Mesendoderm (in vitro differentiated cells): ENCODE data around the gene MTG1.

ENCODE experiments used
- DNase-seq: peaks from one replicate; pipeline ENCODE4 v3.0.0; 2013
- H2AK5ac ChIP-seq: 2 replicates; pipeline ENCODE4 v1.6.1; 2013; ENCODE audit warnings: low read length, inconsistent platforms
- H2BK120ac ChIP-seq: 2 replicates; pipeline ENCODE4 v1.6.1; 2013; ENCODE audit warnings: low read depth, mild to moderate bottlenecking, low read length, moderate library complexity, mixed read lengths
- H2BK15ac ChIP-seq: replicated peaks from 2 replicates; pipeline ENCODE4 v1.6.1; 2013; ENCODE audit warnings: low read depth, mild to moderate bottlenecking, moderate library complexity
- H2BK5ac ChIP-seq: 2 replicates; pipeline ENCODE4 v1.6.1; 2013; ENCODE audit warnings: low read length, inconsistent platforms
- H3K18ac ChIP-seq: 2 replicates; pipeline ENCODE4 v1.6.1; 2013; ENCODE audit warnings: mild to moderate bottlenecking, low read length, mixed read lengths
- H3K23ac ChIP-seq: one replicate; pipeline ENCODE4 v1.6.1; 2013; ENCODE audit warnings: low read length
- H3K27ac ChIP-seq: 2 replicates; pipeline ENCODE4 v1.5.1; 2013; ENCODE audit warnings: low read depth, mild to moderate bottlenecking, inconsistent platforms, low read length, moderate library complexity
- H3K27me3 ChIP-seq: 2 replicates; pipeline ENCODE4 v1.6.1; 2013; ENCODE audit warnings: low read length, control low read depth, mild to moderate bottlenecking, inconsistent platforms; ENCODE audit not compliant: insufficient read depth, poor library complexity
- H3K36me3 ChIP-seq: 2 replicates; pipeline ENCODE4 v1.6.1; 2013; ENCODE audit warnings: low read length, inconsistent platforms; ENCODE audit not compliant: control insufficient read depth, insufficient read depth
- H3K4ac ChIP-seq: one replicate; pipeline ENCODE4 v1.6.1; 2013; ENCODE audit warnings: low read depth, mild to moderate bottlenecking, low read length, moderate library complexity
- H3K4me1 ChIP-seq: 2 replicates; pipeline ENCODE4 v1.6.1; 2013; ENCODE audit warnings: low read depth, low read length, inconsistent platforms; ENCODE audit not compliant: control insufficient read depth
- H3K4me2 ChIP-seq: 2 replicates; pipeline ENCODE4 v1.6.1; 2013; ENCODE audit warnings: low read length
- H3K4me3 ChIP-seq: 2 replicates; pipeline ENCODE4 v1.5.1; 2013; ENCODE audit warnings: mild to moderate bottlenecking, low read length
- H3K56ac ChIP-seq: one replicate; pipeline ENCODE4 v1.6.1; 2013; ENCODE audit warnings: low read length
- H3K79me1 ChIP-seq: 2 replicates; pipeline ENCODE4 v1.6.1; 2013; ENCODE audit warnings: low read length, inconsistent platforms
- H3K79me2 ChIP-seq: 2 replicates; pipeline ENCODE4 v1.6.1; 2013; ENCODE audit warnings: mild to moderate bottlenecking, low read length; ENCODE audit not compliant: control insufficient read depth, insufficient read depth
- H3K9ac ChIP-seq: 2 replicates; pipeline ENCODE4 v1.6.1; 2013; ENCODE audit warnings: low read length, inconsistent platforms
- H4K5ac ChIP-seq: one replicate; pipeline ENCODE4 v1.6.1; 2013; ENCODE audit warnings: low read length
- H4K8ac ChIP-seq: one replicate; pipeline ENCODE4 v1.6.1; 2013; ENCODE audit warnings: low read depth, mild to moderate bottlenecking, control low read depth, low read length, moderate library complexity
- WGBS: extraction: QIAGEN DNeasy Blood & Tissue Kit; methylation state at CpG from one replicate; pipeline ENCODE4 v1.1.7; 2013; ENCODE audit warnings: low lambda C conversion rate, missing lambda C conversion rate; ENCODE audit not compliant: insufficient coverage; ENCODE audit errors: extremely low coverage; 5-methylcytosine and 5-hydroxymethylcytosine counted together

MTG1 gene

DNA sequence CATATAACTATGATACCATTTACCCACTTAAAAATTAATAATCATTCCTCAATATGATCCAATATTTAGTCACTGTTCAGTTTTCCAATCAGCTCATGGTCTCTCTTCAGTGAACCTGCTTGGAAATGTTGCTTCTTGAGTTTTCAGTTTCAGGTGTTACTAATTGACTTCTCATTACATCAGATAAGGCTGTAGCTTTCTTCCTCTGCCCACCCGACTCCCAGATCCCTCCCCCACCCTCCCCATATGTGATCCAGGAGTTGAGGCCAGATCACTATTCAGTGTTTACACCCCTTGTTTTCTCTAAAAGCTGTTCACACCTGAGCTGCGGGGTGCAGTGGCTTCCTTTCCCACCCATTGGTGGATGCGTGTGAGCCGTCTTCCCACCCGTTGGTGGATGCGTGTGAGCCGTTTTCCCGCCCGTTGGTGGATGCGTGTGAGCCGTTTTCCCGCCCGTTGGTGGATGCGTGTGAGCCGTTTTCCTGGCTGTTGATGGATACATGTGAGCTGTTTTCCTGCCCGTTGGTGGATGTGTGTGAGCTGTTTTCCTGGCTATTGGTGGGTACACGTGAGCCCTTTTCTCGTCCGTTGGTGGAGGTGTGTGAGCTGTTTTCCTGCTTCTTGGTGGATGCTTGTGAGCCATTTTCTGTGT lies 3.2 kb upstream of the MTG1 start:
- Histone ChIP-seq H3K27me3 (no peaks in the 10 kb centered on the region), H4K5ac (no peak overlapping the region), H3K18ac (no peak overlapping the region), H3K4ac (no peak overlapping the region), H3K56ac (no peak overlapping the region), H4K8ac (no peak overlapping the region), H3K79me1 (peaks cover 7% of the 10 kb centered on the region), H2BK15ac (no peak overlapping the region), H3K4me3 (no peak overlapping the region), H2AK5ac (no peak overlapping the region), H3K23ac (no peak overlapping the region), H3K4me1 (no peaks in the 10 kb centered on the region), H2BK5ac (no peak overlapping the region), H3K4me2 (no peak overlapping the region), H3K27ac (peak overlapping the region; percentile 1), H3K9ac (no peak overlapping the region), H3K79me2 (peaks cover 10% of the 10 kb centered on the region), H3K36me3 (no peaks in the 10 kb centered on the region), H2BK120ac (no peak overlapping the region)
- WGBS: no CpG with 5 or more reads among the region's 19 CpGs
- no peak for DNase-seq

DNA sequence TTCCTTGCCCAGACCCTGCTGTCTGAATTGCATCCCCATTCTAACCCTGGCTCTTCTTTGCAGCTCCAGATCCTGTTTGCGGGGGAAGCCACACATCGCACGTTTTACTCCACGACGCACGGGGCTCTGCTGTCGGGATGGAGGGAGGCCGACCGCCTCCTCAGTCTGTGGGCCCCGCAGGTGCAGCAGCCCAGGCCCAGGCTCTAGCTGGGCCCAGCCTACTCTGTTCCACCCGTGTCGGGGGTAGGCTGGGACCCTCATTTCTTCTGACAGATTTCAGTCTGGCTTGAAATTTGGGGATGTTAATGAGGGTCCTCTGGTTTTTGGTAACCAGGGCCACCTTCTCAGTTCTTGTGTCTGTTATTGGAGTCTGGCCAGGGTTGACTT lies 2.7 kb upstream of the MTG1 start:
- no peak for DNase-seq
- Histone ChIP-seq H3K4ac (no peak overlapping the region), H3K27ac (peak overlapping the region; percentile 1), H3K18ac (no peak overlapping the region), H3K56ac (no peak overlapping the region), H2BK15ac (no peak overlapping the region), H3K9ac (no peak overlapping the region), H3K36me3 (peaks cover under 1% of the 10 kb centered on the region), H3K4me3 (no peak overlapping the region), H4K5ac (no peak overlapping the region), H3K79me2 (peaks cover 12% of the 10 kb centered on the region), H3K79me1 (peaks cover 10% of the 10 kb centered on the region), H2BK5ac (no peak overlapping the region), H3K27me3 (no peaks in the 10 kb centered on the region), H3K23ac (no peak overlapping the region), H2BK120ac (no peak overlapping the region), H4K8ac (no peak overlapping the region), H2AK5ac (no peak overlapping the region), H3K4me2 (no peak overlapping the region), H3K4me1 (no peaks in the 10 kb centered on the region)
- WGBS: no CpG with 5 or more reads among the region's 12 CpGs

DNA sequence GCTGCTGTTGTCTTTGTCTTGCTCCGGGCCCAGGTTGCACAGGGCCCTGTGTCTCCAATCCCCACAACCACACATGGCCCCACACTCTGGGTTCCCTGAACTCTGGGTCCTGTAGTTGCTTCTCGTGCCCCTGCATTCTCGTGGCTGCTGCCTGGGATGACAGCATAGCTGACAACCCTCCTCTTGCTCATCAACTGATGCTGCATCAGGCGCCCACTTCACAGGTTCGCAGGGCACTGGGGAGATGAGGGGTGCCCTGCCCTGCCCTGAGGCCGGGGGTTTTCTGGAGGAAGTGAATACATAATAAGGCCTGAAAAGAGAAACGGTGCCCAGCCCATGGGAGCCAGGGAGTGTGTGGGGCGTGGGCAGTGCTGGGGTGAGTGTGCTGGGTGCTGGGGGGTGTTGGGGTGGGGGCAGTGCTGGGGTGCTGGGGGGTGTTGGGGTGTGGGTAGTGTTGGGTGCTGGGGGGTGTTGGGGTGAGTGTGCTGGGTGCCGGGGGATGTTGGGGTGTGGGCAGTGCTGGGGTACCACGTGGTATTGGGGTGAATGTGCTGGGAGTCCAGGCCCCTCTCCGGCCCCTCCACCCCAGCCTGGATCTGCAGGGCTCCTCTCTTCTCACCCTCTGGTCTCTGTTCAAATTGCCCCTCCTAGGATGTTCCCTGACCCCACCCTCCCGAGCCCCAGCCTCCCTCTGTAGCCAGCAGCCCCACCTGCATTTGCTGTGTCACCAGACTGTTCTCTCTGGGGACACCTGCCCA lies 2.0 kb upstream of the MTG1 start:
- Histone ChIP-seq H3K36me3 (peaks cover 2% of the 10 kb centered on the region), H3K23ac (no peak overlapping the region), H3K79me2 (peaks cover 14% of the 10 kb centered on the region), H2BK15ac (no peak overlapping the region), H3K18ac (no peak overlapping the region), H2AK5ac (no peak overlapping the region), H3K4me1 (no peaks in the 10 kb centered on the region), H3K79me1 (peaks cover 10% of the 10 kb centered on the region), H2BK5ac (no peak overlapping the region), H3K27me3 (no peaks in the 10 kb centered on the region), H4K8ac (no peak overlapping the region), H3K4me2 (no peak overlapping the region), H3K27ac (no peak overlapping the region), H3K4me3 (no peak overlapping the region), H2BK120ac (no peak overlapping the region), H4K5ac (no peak overlapping the region), H3K4ac (peak overlapping the region; percentile 45), H3K9ac (no peak overlapping the region), H3K56ac (no peak overlapping the region)
- no CpG with 5 or more reads among the region's 12 CpGs for WGBS
- no peak for DNase-seq

DNA sequence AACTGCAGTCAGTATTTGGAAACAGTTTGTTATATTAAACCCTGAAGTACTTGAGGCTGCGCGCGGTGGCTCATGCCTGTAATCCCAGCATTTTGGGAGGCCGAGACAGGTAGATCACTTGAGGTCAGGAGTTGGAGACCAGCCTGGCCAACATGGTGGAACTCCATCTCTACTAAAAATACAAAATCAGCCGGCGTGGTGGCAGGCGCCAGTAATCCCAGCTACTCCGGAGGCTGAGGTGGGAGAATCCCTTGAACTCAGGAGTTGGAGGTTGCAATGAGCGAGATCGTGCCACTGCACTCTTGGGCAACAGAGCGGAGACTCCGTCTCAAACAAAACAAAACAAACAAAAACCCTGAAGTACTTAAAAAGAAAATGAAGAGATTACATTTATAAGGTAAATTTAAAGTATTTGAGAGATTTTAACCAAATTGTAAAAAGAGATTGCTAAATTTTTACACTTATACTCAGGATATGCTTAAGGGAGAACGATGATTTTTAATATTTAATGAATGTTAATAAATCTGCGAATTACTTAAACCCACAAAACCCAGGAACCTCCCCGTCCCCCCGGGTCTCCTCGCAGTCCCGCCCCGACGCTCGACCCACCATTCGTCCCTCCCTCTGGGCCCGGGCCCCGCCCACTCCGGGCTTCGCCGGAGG lies 425 bp upstream of the MTG1 start:
- Histone ChIP-seq H2BK15ac (no peak overlapping the region), H4K5ac (no peak overlapping the region), H3K18ac (no peak overlapping the region), H3K4ac (no peak overlapping the region), H3K79me2 (peaks cover 14% of the 10 kb centered on the region), H3K79me1 (peaks cover 14% of the 10 kb centered on the region), H3K23ac (no peak overlapping the region), H3K4me1 (no peaks in the 10 kb centered on the region), H4K8ac (peak overlapping the region; percentile 83), H3K36me3 (peaks cover 4% of the 10 kb centered on the region), H3K9ac (peak overlapping the region; percentile 60), H3K56ac (peak overlapping the region; percentile 87), H3K4me2 (no peak overlapping the region), H3K27ac (no peak overlapping the region), H2BK120ac (no peak overlapping the region), H3K27me3 (no peaks in the 10 kb centered on the region), H2BK5ac (no peak overlapping the region), H2AK5ac (no peak overlapping the region), H3K4me3 (no peak overlapping the region)
- no peak for DNase-seq
- WGBS: no CpG with 5 or more reads among the region's 27 CpGs

DNA sequence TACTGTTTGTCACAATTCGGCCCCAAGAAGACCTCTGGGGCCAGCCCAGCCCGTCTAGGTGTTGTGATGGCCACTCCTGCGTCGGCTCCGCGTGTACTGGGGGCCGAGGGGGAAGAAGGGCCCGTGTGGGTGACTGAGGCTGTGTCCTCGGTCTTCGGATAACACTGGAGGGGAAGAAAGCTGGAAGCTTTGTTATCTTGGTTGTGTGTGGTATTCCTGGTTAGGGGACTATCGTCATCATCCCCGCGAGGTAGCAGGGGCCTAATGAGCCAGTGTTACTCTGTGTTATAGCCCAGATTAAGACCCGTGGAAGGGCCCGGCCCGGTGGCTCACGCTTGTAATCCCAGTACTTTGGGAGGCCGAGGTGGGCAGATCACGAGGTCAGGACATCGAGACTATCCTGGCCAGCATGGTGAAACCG lies 854 bp downstream of the MTG1 start:
- Histone ChIP-seq H3K4me2 (peak overlapping the region; percentile 33), H3K4ac (peak overlapping the region; percentile 84), H3K9ac (peak overlapping the region; percentile 94), H3K79me2 (peaks cover 14% of the 10 kb centered on the region), H4K5ac (no peak overlapping the region), H3K79me1 (peaks cover 14% of the 10 kb centered on the region), H3K4me3 (peak overlapping the region; percentile 83), H3K36me3 (peaks cover 9% of the 10 kb centered on the region), H2BK120ac (no peak overlapping the region), H3K23ac (no peak overlapping the region), H3K27ac (peak overlapping the region; percentile 90), H3K18ac (peak overlapping the region; percentile 83), H3K27me3 (no peaks in the 10 kb centered on the region), H4K8ac (peak overlapping the region; percentile 57), H2AK5ac (no peak overlapping the region), H2BK5ac (no peak overlapping the region), H3K4me1 (no peaks in the 10 kb centered on the region), H2BK15ac (no peak overlapping the region), H3K56ac (peak overlapping the region; percentile 98)
- no CpG with 5 or more reads among the region's 21 CpGs for WGBS
- DNase-seq: no peak
